ENCODE results near the gene PTGR2.
"Not testable (repeated sequence)": the region's sequence is repeated elsewhere in the genome, so short reads cannot be mapped to it uniquely, and the experiment has no call there.

The PTGR2 gene

DNA sequence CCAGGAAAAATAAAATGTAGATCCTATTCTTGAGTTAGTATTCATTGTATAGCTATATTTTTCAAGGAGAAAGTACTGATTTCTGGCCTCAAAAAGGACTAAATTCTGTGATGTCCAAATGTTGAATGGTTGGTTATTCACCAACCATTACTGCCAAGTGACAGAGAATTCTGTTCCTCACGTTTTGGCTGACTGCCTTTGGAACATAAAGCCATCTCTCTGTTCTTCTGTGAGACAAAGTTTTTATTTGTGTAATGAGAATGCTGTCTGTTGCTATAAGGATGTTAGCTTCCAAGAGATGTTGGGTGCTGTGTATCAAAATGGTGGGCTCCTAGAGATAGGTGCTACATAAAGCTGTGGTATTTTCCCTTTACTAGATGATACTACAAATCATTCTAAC, 44.3 kb downstream of the PTGR2 start:
- no peak overlapping the region for H3K4me3 ChIP-seq (ENCODE audit: low read depth, low read length)
- TF ChIP-seq, protein P1, sequence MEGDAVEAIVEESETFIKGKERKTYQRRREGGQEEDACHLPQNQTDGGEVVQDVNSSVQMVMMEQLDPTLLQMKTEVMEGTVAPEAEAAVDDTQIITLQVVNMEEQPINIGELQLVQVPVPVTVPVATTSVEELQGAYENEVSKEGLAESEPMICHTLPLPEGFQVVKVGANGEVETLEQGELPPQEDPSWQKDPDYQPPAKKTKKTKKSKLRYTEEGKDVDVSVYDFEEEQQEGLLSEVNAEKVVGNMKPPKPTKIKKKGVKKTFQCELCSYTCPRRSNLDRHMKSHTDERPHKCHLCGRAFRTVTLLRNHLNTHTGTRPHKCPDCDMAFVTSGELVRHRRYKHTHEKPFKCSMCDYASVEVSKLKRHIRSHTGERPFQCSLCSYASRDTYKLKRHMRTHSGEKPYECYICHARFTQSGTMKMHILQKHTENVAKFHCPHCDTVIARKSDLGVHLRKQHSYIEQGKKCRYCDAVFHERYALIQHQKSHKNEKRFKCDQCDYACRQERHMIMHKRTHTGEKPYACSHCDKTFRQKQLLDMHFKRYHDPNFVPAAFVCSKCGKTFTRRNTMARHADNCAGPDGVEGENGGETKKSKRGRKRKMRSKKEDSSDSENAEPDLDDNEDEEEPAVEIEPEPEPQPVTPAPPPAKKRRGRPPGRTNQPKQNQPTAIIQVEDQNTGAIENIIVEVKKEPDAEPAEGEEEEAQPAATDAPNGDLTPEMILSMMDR (IDR thresholded peaks at IDR 0.05; ENCODE audit: low read depth, low read length) = no peak

DNA sequence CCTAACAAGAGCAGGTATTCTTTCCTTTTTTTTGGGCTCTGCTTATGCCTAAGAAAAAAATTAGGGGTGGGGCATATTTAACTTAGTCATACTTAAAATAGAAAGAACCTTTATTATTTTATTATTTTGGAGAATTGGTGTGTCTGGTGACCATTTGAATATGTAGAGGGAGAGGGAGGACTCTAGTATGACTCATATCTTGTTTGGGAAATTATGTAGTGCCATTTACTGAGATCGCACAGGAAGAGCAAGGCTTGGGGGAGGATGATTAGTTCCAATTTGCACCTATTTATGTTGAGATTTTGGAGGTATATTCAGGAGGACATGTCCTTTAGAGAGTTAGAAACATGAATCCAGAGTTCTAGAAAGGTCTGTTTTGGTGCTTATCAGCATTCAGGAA, 44.9 kb downstream of the PTGR2 start:
- TF ChIP-seq, protein P1 (IDR thresholded peaks at IDR 0.05; ENCODE audit: low read depth, low read length) = no peak
- no peak overlapping the region for H3K4me3 ChIP-seq (ENCODE audit: low read depth, low read length)

DNA sequence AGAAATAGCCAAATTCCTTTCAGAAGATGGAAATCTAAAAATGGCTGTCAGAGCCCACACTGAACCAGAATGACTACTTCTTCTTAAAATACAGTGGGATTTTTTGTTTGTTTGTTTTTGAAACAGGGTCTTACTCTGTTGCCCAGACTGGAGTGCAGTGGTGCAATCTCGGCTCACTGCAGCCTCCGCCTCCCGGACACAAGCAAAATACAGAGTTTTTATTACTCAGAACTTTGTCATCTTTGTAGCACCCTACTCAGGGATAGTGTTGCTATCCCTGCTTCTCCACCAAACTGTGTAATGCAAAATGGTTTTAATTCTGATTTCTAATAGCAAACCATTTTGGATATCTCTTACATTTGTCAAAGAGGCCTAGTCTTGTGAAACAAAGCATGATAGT, 51.4 kb downstream of the PTGR2 start:
- TF ChIP-seq, protein P1 (IDR thresholded peaks at IDR 0.05; ENCODE audit: low read depth, low read length) = no peak
- H3K4me3 ChIP-seq (ENCODE audit: low read depth, low read length) = no peak overlapping the region

DNA sequence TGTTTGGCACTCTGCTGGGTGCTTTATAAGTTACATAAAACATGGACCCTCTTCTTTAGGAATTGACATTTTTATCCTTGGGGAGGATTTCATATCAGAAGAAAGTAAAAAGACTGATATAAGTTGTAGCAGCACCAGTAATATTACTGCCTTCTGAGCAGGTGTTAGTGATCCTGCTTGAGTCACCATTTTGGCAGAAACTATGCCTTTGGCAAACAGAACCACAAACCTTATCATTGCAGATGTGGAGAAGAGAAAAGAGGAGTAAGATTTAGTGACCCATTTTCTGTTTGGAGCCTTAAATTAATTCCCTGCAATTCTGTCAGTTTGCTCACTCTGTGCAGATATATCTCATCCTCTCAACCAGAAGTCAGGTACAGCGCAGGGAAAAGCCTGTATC, 58.0 kb downstream of the PTGR2 start:
- no peak overlapping the region for H3K4me3 ChIP-seq (ENCODE audit: low read depth, low read length)
- TF ChIP-seq, protein P1 (IDR thresholded peaks at IDR 0.05; ENCODE audit: low read depth, low read length) = no peak

DNA sequence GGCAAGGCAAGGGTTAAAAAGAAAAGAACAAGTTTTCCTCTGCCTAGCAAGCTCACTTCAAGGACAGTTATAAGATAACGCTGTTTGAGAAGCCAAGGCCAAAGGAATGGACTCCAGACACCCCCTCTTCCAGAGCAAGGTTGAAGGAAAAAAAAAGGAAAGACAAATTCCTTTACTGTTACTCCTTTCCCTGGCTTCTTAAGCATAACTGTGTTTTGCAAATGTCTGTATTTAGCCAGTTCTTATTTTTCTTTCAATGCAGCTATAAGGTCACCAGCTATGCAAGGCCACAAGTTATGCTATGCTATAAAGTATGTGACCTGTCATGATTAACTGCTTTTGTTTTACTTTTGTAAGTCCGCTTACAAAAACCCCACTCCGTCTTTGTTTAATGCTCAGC, 61.6 kb downstream of the PTGR2 start:
- TF ChIP-seq, protein P1 (IDR thresholded peaks at IDR 0.05; ENCODE audit: low read depth, low read length) = no peak
- no peak overlapping the region for H3K4me3 ChIP-seq (ENCODE audit: low read depth, low read length)

DNA sequence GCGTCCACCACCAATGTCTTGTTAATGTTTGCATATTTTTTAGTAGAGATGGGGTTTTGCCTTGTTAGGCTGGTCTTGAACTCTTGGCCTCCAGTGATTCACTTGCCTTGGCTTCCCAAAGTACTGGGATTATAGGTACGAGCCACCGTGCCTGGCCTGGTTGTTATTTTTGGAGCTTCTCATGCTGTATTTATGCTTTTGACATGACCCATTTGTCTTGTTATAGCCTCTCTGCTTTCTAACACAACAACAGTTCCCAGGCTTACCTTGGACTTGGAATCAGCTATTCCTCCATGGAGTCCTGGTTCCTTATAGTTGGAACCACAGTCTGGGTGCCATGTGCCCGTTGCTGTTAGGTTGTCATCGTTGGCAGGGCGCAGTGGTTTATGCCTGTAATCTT, 64.7 kb downstream of the PTGR2 start:
- TF ChIP-seq, protein P1 (IDR thresholded peaks at IDR 0.05; ENCODE audit: low read depth, low read length) = no peak
- H3K4me3 ChIP-seq (ENCODE audit: low read depth, low read length) = no peak overlapping the region

DNA sequence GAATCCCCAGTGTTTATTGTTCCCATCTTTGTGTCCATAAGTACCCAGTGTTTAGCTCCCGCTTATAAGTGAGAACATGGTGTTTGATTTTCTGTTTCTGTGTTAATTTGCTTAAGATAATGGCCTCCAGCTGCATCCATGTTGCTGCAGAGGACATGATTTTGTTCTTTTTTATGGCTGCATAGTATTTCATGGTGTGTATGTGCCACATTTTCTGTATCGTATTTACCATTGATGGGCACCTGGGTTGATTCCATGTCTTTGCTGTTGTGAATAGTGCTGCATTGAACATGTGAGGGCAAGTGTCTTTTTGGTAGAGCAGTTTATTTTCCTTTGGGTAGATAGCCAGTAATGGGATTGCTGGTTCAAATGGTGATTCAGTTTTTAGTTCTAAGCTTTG, 67.8 kb downstream of the PTGR2 start:
- not testable (repeated sequence) for H3K4me3 ChIP-seq (ENCODE audit: low read depth, low read length)

DNA sequence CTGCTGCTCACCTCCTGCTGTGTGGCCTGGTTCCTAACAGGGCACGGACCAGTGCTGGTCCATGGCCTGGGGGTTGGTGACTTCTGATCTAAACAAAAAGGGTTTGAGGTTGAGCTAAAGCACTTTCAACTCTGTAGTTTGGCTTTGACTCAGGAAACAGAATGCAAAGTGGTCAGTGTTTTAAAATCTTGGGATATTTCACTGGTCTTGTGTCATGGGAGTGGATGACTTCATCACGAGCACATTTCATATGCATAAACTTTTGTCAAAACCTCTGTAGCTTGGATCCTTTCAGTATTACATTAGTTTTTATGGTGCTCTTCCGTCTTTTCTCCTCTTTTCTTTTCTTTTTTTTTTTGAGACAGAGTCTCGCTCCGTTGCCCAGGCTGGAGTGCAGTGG, 72.7 kb downstream of the PTGR2 start:
- no peak overlapping the region for H3K4me3 ChIP-seq (ENCODE audit: low read depth, low read length)
- TF ChIP-seq, protein P1 (IDR thresholded peaks at IDR 0.05; ENCODE audit: low read depth, low read length) = no peak

Measured in WI38 (cell line).